Peyer's patch (tissue), 4 donors: ENCODE data around the gene FPR2.

Experiments used
- POLR2A ChIP-seq, 2 donors: fragments of 450-650 bp; IDR thresholded peaks; one replicate each; pipeline ENCODE4 v1.5.1; 2017; ENCODE audit warnings: antibody characterized with exemption in 2 of 2, mild to moderate bottlenecking in 2 of 2, moderate library complexity in 2 of 2
- TF ChIP-seq, protein P1 (sequence below), 6 experiments: fragments of 450-650 bp in 4 of 6; fragments of 200-600 bp in 2 of 6; sonication (generic) in 1 of 6; IDR thresholded peaks; one replicate each; pipeline ENCODE4 v1.5.1; 2017 to 2019; ENCODE audit warnings: antibody characterized with exemption in 6 of 6, mild to moderate bottlenecking in 3 of 6, moderate library complexity in 1 of 6

DNA sequence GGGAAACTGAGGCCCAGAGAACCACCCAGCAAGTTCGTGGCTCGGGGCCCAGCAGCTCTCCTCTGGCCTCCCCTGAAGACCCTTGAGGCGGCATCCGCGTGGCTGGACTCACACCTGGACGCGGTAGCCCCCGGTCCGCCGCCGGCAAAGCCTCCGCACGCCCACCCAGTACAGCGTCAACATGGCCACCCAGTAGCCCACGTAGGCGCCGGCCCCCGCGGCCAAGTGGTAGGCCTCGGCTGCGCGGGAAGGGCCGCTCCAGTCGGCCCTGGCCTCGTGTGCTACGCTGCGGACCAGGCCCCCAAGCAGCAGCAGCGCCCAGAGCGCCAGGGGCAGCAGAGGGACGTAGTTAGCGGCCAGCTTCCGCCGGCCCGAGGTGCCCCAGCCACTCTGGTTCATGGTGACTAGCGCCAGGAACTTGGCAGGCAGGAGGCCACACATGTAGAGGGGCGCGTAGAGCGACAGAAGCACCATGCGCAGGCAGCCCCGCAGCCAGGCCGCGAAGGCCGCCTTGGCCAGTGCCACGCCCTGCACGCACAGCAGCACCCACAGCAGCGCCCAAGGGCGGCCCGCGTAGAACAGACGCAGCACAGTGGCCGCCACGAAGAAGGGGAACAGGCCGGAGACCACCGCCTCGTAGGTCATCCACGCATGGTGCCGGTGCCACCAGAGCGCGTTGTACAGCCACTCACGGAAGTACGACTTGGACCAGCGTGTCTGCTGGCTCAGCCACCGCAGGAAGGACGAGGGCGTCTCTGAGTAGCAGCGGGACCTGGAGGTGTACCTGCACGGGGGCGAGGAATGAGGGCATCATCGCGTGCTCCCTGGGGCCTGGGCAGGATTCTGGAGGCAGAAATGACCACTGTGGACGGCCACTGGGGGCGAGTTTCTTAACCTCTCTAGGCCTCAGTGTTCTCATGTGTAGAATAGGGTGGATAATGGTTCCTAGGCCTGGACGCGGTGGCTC is 47.4 kb upstream of the FPR2 start:
- no peak for TF ChIP-seq POLR2A (IDR thresholded peaks at IDR 0.05)
- TF ChIP-seq, protein P1, sequence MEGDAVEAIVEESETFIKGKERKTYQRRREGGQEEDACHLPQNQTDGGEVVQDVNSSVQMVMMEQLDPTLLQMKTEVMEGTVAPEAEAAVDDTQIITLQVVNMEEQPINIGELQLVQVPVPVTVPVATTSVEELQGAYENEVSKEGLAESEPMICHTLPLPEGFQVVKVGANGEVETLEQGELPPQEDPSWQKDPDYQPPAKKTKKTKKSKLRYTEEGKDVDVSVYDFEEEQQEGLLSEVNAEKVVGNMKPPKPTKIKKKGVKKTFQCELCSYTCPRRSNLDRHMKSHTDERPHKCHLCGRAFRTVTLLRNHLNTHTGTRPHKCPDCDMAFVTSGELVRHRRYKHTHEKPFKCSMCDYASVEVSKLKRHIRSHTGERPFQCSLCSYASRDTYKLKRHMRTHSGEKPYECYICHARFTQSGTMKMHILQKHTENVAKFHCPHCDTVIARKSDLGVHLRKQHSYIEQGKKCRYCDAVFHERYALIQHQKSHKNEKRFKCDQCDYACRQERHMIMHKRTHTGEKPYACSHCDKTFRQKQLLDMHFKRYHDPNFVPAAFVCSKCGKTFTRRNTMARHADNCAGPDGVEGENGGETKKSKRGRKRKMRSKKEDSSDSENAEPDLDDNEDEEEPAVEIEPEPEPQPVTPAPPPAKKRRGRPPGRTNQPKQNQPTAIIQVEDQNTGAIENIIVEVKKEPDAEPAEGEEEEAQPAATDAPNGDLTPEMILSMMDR (IDR thresholded peaks at IDR 0.05) = no peak
